CD4-positive, alpha-beta T cell treated with Interferon gamma for 1 hour (primary cell): ENCODE data around the gene PIEZO1.

Experiments used
- DNase-seq: peaks from one replicate; pipeline ENCODE4 v3.0.0-alpha.2; 2020

PIEZO1 gene

GRCh38 chr16:88699180-88699579 lies 85.8 kb downstream of the PIEZO1 start:
- DNase-seq, result no peak

- no peak for DNase-seq
Measured at GRCh38 chr16:88698646-88699045, 86.4 kb downstream of the PIEZO1 start.

- no peak for DNase-seq
Measured at GRCh38 chr16:88697831-88698615, 87.0 kb downstream of the PIEZO1 start.

- DNase-seq, result no peak
Measured at GRCh38 chr16:88697116-88697830, 87.7 kb downstream of the PIEZO1 start.

- no peak for DNase-seq
Measured at GRCh38 chr16:88696441-88696840, 88.6 kb downstream of the PIEZO1 start.

GRCh38 chr16:88695753-88696152 lies 89.3 kb downstream of the PIEZO1 start:
- no peak for DNase-seq

GRCh38 chr16:88695218-88695617 lies 89.8 kb downstream of the PIEZO1 start:
- DNase-seq, result no peak

GRCh38 chr16:88694221-88695087 lies 90.6 kb downstream of the PIEZO1 start:
- no peak for DNase-seq

GRCh38 chr16:88693420-88694177 lies 91.4 kb downstream of the PIEZO1 start:
- DNase-seq, result no peak

- DNase-seq, result no peak
Measured at GRCh38 chr16:88692861-88693260, 92.2 kb downstream of the PIEZO1 start.

- DNase-seq, result peak; percentile 66
Measured at GRCh38 chr16:88691924-88692560, 93.0 kb downstream of the PIEZO1 start.

GRCh38 chr16:88691129-88691813 lies 93.7 kb downstream of the PIEZO1 start:
- DNase-seq, result no peak

- DNase-seq, result no peak
Measured at GRCh38 chr16:88690341-88691128, 94.5 kb downstream of the PIEZO1 start.

- no peak for DNase-seq
Measured at GRCh38 chr16:88688013-88688778, 96.8 kb downstream of the PIEZO1 start.

GRCh38 chr16:88687676-88688012 lies 97.4 kb downstream of the PIEZO1 start:
- no peak for DNase-seq

GRCh38 chr16:88687254-88687576 lies 97.8 kb downstream of the PIEZO1 start:
- DNase-seq, result no peak

GRCh38 chr16:88686439-88687253 lies 98.4 kb downstream of the PIEZO1 start, which contains the start of gene SNAI3:
SNAI3 (minus strand) TSS chr16:88686507; CDS start chr16:88686406, 101 bp downstream.
- peak; percentile 80 for DNase-seq

- DNase-seq, result no peak
Measured at GRCh38 chr16:88686062-88686438, 99.0 kb downstream of the PIEZO1 start.
